Measurements from ENCODE around the gene TMPRSS5.

The TMPRSS5 gene

DNA sequence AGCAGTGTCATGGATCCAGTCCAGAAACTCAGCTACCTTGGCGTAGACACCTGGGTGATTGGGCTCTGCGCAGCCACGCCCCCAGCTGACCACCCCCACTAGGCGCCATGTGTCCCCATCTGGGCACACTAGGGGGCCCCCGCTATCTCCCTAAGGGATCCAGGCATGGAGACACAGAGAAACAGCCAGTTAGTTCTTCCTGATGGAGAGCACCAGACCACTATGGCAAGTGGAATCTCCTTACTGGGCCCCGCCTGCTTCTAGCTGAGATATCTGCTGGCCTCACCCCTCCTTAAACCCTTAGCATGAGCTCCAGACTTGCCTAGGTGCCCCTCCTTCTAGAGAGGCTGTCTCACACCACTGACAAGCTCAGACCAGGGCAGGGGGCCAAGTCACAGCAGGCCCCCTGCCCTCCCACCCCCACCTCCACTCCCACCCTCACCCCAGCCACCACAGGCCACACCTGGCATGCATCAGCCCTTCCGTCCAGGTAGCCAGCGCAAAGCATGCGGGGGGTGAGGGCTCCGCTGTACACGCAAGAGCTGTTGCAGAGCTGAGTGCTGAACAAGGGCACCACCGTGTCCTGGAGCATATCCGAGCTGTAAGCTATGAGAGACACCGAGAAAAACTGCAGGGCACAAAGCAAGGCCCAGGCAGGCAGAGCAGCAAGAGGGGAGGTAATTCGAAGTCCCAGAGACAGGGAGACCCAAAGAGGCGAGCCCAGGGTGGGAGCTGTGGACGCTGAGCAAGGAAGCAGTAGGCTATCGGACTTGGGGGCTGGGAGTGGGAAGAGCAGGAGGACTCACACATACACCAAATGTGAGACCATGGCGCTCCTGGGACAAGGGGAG is 16.1 kb downstream of the TMPRSS5 start:
- H3K4me3 ChIP-seq (replicated peaks; ENCODE audit: low read depth, low read length): no peak overlapping the region
- no peak for DNase-seq (ENCODE audit: extremely low read depth, low read depth)
- TF ChIP-seq, protein P1, sequence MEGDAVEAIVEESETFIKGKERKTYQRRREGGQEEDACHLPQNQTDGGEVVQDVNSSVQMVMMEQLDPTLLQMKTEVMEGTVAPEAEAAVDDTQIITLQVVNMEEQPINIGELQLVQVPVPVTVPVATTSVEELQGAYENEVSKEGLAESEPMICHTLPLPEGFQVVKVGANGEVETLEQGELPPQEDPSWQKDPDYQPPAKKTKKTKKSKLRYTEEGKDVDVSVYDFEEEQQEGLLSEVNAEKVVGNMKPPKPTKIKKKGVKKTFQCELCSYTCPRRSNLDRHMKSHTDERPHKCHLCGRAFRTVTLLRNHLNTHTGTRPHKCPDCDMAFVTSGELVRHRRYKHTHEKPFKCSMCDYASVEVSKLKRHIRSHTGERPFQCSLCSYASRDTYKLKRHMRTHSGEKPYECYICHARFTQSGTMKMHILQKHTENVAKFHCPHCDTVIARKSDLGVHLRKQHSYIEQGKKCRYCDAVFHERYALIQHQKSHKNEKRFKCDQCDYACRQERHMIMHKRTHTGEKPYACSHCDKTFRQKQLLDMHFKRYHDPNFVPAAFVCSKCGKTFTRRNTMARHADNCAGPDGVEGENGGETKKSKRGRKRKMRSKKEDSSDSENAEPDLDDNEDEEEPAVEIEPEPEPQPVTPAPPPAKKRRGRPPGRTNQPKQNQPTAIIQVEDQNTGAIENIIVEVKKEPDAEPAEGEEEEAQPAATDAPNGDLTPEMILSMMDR (IDR thresholded peaks at IDR 0.05; ENCODE audit: low read depth, low read length, missing control alignments): no peak

DNA sequence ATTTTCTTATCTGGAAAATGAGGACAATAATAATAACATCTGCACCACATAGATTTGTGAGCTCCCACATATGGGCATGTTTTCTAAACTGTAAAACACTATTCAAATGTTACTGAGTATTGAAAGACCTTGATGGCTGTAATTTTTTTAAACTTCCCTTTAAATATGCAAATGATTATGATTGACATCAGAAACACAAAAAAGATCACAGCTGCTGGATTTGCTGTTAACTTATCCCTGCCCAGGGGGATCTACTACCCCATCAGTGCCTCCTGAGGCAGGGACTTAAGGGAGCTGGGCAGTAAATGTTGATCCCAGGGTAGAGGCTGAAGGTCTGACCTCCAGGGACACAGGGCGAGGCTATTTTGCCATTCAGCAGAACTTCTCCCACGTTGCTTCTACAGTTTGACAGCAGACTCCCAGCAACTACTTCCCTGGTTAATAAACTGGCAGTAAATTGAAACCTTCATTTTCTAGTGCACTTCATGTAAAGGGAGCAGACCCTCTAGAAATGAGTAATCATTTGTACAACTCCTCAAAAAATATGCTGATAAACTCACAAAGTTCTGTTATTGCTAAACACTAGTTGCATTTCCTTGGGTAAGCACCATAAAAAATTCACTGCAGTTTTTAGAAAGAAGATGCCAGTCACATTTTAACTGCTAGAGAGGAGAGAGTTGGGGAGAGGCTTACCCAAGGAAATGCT is 20.3 kb downstream of the TMPRSS5 start:
- DNase-seq (ENCODE audit: extremely low read depth, low read depth): no peak
- TF ChIP-seq, protein P1 (IDR thresholded peaks at IDR 0.05; ENCODE audit: low read depth, low read length, missing control alignments): no peak
- no peak overlapping the region for H3K4me3 ChIP-seq (replicated peaks; ENCODE audit: low read depth, low read length)

DNA sequence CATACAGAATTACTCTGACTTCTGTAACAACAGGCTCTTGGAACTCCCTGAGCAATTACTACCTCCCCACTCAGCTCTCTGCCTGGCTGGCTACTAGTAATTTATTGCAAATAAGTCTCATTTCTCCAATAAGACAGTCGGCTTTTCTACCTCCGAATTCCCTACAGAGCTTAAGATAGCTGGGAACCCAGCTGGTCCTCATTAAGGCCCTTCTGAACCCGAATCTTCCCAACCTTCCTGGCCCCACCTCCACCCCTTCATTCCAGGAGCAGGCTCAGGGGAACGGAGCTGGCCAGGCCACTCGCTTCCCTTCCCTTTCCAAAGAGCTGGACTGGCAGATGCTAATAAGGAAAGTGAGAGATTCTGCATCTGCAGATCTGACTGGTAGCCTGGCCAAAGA is 21.6 kb downstream of the TMPRSS5 start:
- DNase-seq (ENCODE audit: extremely low read depth, low read depth): no peak
- no peak overlapping the region for H3K4me3 ChIP-seq (replicated peaks; ENCODE audit: low read depth, low read length)
- TF ChIP-seq, protein P1 (IDR thresholded peaks at IDR 0.05; ENCODE audit: low read depth, low read length, missing control alignments): no peak

DNA sequence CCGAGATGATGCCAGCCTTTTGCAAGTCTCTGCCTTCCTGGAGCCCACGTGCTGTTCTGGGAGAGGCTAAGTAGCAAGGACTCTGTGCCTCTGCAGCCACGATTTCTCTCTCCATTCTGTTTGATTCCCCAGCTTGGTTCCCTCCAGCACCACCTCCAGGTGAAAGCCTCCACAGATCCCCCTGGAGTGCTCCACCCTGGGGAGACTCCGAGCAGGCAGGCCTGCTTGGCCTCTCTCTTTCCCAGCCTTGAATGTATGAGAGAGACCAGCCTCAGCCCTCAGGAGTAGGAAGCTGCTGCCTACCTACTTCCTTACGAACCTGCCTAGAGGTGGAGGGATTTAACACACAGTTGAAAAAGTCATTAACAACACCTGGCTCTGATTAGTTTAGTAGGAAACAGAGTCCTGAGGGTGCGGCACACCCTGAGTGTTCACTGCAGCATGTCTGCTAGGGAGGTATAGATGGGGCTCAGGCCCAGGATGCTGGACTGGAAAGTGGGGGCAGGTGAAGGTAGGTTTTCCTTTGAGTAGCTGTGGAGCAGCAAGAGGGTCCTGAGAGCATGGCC is 22.5 kb downstream of the TMPRSS5 start:
- no peak overlapping the region for H3K4me3 ChIP-seq (replicated peaks; ENCODE audit: low read depth, low read length)
- no peak for DNase-seq (ENCODE audit: extremely low read depth, low read depth)
- TF ChIP-seq, protein P1 (IDR thresholded peaks at IDR 0.05; ENCODE audit: low read depth, low read length, missing control alignments): no peak

DNA sequence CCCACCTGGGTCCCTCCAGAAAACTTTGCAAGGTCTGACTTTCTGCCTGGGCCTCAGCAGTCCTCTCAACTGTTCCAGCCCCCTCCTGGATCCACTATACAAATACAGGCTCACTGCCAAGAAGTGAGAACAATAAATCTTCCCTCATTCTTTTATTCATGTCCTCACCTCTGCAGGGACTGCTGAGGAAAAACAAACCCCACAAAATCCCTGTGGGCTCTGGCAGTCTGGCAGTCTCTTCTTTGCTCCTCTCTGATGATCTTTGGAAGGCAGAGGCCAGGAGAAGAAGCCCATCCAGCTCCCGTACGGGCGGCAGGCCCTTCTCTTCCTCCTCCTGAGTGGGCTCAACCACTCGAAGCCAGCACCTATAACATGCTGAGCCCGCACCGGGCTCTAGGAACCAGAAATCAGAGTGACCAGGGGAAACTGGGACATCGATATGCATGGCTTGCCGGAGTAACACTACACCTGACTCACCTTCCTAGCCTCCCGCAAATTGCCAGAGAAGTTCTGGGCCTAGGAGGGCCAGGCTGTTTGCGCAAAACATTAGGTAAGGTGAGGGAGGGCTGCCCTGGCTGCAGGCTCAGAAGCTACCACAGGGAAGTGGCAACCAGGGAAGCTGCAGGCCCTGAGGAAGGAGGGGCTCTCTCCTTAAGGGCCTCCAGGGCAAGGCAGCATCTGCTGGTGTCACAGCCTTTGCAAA is 24.2 kb downstream of the TMPRSS5 start:
- H3K4me3 ChIP-seq (replicated peaks; ENCODE audit: low read depth, low read length): no peak overlapping the region
- no peak for DNase-seq (ENCODE audit: extremely low read depth, low read depth)
- TF ChIP-seq, protein P1 (IDR thresholded peaks at IDR 0.05; ENCODE audit: low read depth, low read length, missing control alignments): no peak

DNA sequence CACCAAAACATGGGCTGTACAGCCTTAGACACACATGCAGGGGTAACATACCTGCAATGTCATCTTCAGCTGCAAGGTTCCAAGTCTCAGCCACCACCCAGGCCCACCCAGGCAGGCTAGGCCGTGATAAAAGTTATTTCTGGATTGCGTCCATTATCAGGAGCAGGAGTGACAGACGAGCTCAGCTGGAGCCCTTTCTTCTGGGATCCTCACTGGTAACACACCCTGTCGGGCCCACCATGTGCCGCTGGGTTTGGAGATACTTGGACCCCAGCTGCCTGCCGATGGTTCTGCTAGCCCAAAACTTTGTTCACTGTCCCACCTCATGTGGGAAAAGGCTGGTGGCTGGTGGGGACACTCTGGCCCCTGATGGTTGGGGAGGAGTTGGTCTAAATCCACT is 24.8 kb downstream of the TMPRSS5 start:
- H3K4me3 ChIP-seq (replicated peaks; ENCODE audit: low read depth, low read length): no peak overlapping the region
- no peak for DNase-seq (ENCODE audit: extremely low read depth, low read depth)
- TF ChIP-seq, protein P1 (IDR thresholded peaks at IDR 0.05; ENCODE audit: low read depth, low read length, missing control alignments): no peak
